Loucy (cell line): ENCODE results near the gene IL6R.

ENCODE experiments used
- CTCF ChIP-seq: fragments of 200-600 bp; sonication (generic); conservative IDR thresholded peaks from 2 replicates; pipeline ENCODE4 v1.5.1; 2014; ENCODE audit warnings: mild to moderate bottlenecking, antibody characterized with exemption, low read length
- EZH2phosphoT487 ChIP-seq: fragments of 200-600 bp; IDR thresholded peaks from 2 replicates; pipeline ENCODE4 v1.6.1; 2018; ENCODE audit warnings: antibody characterized with exemption, mild to moderate bottlenecking, moderate library complexity, borderline replicate concordance

GRCh38 chr1:154429118-154429517 is 24.0 kb downstream of the IL6R start:
- TF ChIP-seq CTCF = no peak
- no peak for TF ChIP-seq EZH2phosphoT487
